ENCODE measurements around the gene WDFY1. TPM values are rescaled to one million over a fixed set of nuclear protein-coding genes. Genes with fewer than 3 reads are reported as not detected.

Gene WDFY1
- total and polyA plus RNA-seq, 8 donors = 5.5 to 25.9 (median 14.9) TPM

- ATAC-seq (no peak), DNase-seq (no peak), FAIRE-seq (no peak)
- Histone ChIP-seq H3K27me3 (no peaks in the 10 kb centered on the region), H3K36me3 (no peaks in the 10 kb centered on the region), H3K27ac (no peak overlapping the region), H3K9me3 (no peaks in the 10 kb centered on the region), H3K4me3 (no peak overlapping the region), H3K4me1 (peaks cover 6 to 17% (median 7%) of the 10 kb centered on the region in 3 donors)
- 83 to 91% methylated on average over 7 of the region's 7 CpGs for WGBS, 2 donors
- intact Hi-C loops (cut with DNase I) = no loop called here
- no peak for TF ChIP-seq CTCF (IDR thresholded peaks at IDR 0.05)
These were observed 16.8 kb downstream of the WDFY1 start for GRCh38 chr2:223928113-223929006.

DNA sequence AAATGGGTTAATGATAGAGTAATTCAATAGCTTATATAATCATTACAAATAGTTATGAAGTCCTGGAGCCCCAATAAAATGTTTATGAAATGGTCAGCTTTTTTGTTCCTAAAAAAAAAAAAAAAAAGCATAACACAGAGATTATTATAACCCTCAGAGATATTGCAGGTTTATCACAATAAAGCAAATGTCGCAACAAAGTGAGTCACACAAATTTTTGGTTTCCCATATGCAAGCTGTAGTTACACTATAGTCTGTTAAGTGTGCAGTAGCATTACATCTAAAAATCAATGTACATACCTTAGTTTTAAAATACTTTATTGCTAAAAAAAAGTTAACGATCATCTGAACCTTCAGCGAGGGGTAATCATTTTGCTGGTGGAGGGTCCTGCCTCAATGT, 20.0 kb downstream of the WDFY1 start:
- no peak for TF ChIP-seq CTCF (IDR thresholded peaks at IDR 0.05)
- H3K9me3 ChIP-seq = no peaks in the 10 kb centered on the region
- intact Hi-C loops (cut with DNase I) = no loop called here
- 96 to 100% methylated on average over 3 of the region's 3 CpGs for WGBS, 2 donors
- FAIRE-seq (no peak), DNase-seq (no peak), ATAC-seq (no peak)
- H3K27ac ChIP-seq = no peak overlapping the region
- H3K27me3 ChIP-seq = no peaks in the 10 kb centered on the region
- H3K4me3 ChIP-seq = no peak overlapping the region
- no peaks in the 10 kb centered on the region for H3K36me3 ChIP-seq
- H3K4me1 ChIP-seq = peaks cover 0 to 12% (median 7%) of the 10 kb centered on the region in 3 donors

DNA sequence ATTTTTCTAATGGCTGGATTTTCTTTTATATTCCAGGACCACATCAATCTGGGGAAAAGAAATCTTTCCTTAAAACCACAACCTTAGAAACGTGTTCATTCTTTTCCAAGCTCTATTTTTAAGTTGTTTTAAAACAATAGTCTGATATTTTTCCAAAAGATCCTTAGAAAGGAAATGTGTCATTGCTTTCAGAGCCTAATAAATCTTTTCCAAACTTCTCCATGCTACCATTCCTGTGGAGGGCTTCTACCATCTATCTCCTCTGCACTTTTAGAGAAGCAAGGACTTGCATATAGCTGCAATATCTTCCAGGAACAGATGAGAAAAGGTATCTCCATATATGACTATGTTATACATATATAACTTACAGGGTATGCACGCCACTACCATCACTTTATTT, 21.2 kb downstream of the WDFY1 start:
- DNase-seq = no peak
- H3K36me3 ChIP-seq = no peaks in the 10 kb centered on the region
- intact Hi-C loops (cut with DNase I) = no loop called here
- peaks cover 0 to 5% (median 0%) of the 10 kb centered on the region in 3 donors for H3K4me1 ChIP-seq
- no peak for ATAC-seq
- no peak overlapping the region for H3K4me3 ChIP-seq
- H3K27ac ChIP-seq = no peak overlapping the region
- 89 to 94% methylated on average over 2 of the region's 2 CpGs for WGBS, 2 donors
- FAIRE-seq = no peak
- TF ChIP-seq CTCF (IDR thresholded peaks at IDR 0.05) = no peak
- no peaks in the 10 kb centered on the region for H3K27me3 ChIP-seq
- H3K9me3 ChIP-seq = no peaks in the 10 kb centered on the region

GRCh38 chr2:223922308-223922707, 22.8 kb downstream of the WDFY1 start:
- Histone ChIP-seq H3K27ac (no peak overlapping the region), H3K4me1 (peaks cover 0 to 5% (median 0%) of the 10 kb centered on the region in 3 donors), H3K27me3 (no peaks in the 10 kb centered on the region), H3K4me3 (no peak overlapping the region), H3K9me3 (no peaks in the 10 kb centered on the region), H3K36me3 (peaks cover 0 to 1% (median 0%) of the 10 kb centered on the region in 3 donors)
- TF ChIP-seq CTCF (IDR thresholded peaks at IDR 0.05) = no peak
- 37 to 48% methylated on average over 3 of the region's 3 CpGs for WGBS, 2 donors
- DNase-seq (no peak), FAIRE-seq (no peak), ATAC-seq (peak in 2 of 4 donors; percentile 46 to 54)
- intact Hi-C loops (cut with DNase I) = no loop called here

DNA sequence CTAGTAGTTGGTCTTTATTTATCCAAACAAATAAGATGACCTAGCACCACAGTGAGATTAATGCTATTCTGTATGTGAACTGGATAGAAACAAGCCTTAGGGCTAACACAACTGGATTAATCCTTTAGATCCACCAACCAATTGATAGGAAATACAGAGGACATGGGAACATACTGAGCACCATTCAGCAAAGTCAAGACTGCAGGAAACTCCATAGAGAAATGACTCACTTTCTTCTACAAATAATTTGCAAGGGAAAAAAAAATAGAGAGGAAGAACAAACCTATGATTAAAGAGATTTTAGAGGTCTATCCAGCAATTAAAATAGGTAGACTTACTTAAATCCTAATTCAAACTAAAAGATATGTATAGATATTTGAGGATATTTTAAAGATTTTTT, 23.9 kb downstream of the WDFY1 start:
- Histone ChIP-seq H3K27ac (no peak overlapping the region), H3K4me1 (peaks cover 0 to 5% (median 0%) of the 10 kb centered on the region in 3 donors), H3K27me3 (no peaks in the 10 kb centered on the region), H3K4me3 (no peak overlapping the region), H3K36me3 (peaks cover 0 to 4% (median 0%) of the 10 kb centered on the region in 3 donors), H3K9me3 (no peaks in the 10 kb centered on the region)
- DNase-seq = no peak
- TF ChIP-seq CTCF (IDR thresholded peaks at IDR 0.05) = no peak
- FAIRE-seq = no peak
- ATAC-seq = no peak
- intact Hi-C loops (cut with DNase I) = no loop called here
